ENCODE results near the gene MRPL10.
A peak's percentile ranks its signal among the peaks of the same experiment; 100 is the strongest.
"Not testable (repeated sequence)": the region's sequence is repeated elsewhere in the genome, so short reads cannot be mapped to it uniquely, and the experiment has no call there.

MRPL10 gene

DNA sequence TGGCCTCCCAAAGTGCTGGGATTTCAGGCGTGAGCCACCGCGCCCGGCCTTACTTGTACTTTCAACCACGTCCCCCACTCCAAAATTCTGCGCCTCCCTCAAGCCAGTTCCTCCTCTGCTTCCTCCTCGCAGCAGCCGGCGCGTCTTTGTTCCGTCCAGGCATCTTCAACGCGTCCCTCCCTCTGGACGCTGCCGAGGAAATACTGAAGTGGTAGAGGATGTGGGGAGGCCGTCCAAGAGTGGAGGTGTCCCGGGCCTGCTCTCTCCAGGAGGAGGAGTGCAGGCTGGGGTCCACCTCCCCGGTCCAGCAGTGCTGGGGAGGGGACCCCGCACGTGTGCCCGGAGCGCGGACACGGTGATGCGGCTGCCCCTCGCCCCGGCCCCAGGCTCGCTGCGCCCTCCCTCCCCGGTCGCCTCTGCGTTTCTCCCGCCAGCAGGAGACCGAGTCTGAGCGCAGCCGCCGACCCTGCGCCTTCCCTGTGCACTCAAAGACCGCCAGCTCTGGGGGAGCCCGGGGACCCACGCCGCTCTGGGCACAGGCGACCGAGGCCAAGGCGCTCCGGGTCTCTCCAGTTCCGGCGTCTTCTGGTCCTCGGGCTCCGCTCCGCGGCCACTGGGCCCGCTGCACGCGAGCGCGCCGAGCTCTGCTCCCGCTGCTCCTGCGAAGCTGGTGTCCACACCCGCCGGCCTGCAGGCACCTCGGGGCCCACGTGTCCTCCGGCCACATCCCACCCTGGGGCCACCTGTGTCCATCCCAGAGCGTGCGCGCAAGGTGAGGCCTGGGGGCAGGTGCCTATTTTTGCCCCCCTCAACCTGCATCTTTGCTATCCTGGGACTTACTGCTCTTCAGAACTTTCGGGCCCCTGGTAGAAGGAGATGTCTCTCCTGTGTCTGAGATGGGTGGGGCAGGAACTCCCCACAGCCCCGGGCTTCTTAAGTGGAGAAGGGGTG, 41.5 kb downstream of the MRPL10 start:
- peak; percentile 91 to 93 for ATAC-seq

- no peak for ATAC-seq
These were observed 45.7 kb downstream of the MRPL10 start for GRCh38 chr17:47785538-47786123.

- no peak for ATAC-seq
These were observed 49.9 kb downstream of the MRPL10 start for GRCh38 chr17:47781397-47781796.

DNA sequence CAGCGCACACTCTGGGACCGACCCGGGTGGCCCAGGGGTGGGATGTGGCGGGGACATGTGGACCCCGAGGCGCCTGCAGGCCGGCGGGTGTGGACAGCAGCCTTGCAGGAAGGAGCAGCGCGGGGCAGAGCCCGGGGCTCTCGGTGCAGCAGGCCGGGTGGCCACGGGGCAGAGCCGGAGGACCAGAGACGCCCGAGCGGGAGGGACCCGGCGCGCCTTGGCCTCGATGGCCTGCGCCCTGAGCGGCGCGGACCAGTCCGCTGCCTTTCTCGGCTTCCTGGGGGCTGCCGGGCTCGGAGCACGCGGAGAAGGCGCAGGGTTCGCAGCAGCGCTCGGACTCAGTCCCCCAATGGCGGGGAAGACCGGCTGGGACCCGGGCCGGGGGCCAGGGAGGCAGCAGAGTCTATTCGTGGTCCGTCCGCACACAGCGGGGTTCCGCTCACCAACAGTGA, 53.1 kb downstream of the MRPL10 start:
- no peak for ATAC-seq

DNA sequence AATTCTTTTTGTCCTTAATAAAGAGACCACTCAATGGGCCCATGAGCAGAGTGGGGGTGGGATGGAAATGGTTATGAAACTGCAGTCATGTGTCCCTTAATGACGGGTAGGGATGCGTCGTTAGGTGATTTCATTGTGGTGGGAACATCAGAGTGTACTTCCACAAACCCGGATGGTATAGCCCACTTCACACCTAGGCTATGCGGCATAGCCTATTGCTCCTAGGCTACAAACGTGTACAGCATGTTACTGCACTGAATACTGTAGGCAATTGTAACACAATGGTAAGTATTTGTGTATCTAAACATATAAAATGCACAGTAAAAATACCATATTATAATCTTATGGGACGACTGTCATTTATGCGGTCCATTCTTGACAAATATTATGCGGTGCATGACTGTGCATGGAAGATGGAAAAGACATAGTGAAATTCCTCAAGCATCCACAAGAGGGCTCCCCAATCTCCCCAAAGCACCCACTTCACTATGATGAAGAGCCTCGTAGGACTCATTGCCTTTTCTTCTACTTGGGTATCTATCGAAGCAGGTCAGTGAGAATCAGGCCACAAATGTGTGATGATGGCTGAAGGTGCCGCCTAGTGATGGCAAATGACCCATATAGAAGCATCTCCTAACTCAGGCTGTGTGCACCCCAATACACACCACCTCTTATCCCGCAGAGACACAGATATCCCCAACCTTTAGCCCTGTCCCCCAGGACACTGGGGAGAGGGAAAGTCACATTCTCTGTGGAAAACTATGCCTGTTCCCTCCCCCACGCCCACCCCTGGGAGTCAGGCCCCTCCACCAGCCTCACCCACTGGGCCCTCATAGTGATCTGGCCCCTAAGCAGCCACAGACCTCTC, 54.8 kb downstream of the MRPL10 start:
- peak; percentile 69 to 81 for ATAC-seq

DNA sequence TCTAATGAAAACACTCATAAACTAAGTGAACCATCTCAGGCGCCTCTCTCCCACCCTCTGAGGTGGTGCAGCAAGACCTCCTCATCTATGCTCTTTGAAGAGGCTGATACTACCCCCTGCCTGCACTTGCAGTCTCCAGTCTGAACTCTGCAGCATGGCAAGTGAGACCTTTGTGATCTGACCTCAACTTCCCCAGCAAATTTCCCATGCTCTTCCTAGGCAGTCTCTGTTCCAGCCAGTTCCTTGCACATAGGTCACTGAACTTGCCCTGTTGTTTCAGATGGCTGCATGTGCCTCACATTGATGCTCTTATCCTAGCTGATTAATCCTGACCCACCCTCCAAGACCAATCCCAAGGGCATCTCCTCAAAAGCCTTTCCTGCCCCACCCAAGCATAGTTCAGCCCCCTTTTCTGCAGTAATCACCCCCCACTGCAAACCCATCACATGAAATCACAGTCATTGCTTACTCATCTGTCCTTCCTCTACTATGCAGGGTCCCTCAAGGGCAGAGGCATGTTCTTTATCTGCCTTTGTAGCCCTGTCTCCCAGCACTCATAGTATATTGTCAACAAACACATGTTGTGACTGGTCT, 56.3 kb downstream of the MRPL10 start:
- no peak for ATAC-seq

GRCh38 chr17:47774331-47774730, 57.0 kb downstream of the MRPL10 start:
- ATAC-seq: no peak

DNA sequence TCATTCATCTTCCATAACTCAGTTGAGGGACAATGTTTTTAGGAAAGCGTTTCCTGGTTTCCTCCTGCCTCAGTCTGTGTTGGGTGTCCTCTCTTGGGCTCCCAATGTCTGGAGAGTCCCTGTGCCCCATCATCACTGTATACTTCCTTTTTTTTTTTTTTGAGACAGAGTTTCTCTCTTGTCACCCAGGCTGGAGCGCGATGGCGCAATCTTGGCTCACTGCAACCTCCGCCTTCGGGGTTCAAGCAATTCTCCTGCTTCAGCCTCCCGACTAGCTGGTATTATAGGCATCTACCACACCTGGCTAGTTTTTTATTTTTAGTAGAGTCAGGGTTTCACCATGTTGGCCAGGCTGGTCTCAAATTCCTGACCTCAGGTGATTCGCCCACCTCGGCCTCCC, 57.7 kb downstream of the MRPL10 start:
- not testable (repeated sequence) for ATAC-seq
